GM18519 (cell line): ENCODE measurements around the gene OTUD5.
"Not testable (repeated sequence)": the region's sequence is repeated elsewhere in the genome, so short reads cannot be mapped to it uniquely, and the experiment has no call there.

Source experiments
- ATAC-seq: cut with Tn5 transposase; IDR thresholded peaks from one replicate; pipeline ENCODE4 v1.9.1; 2021; ENCODE audit warnings: mild to moderate bottlenecking, moderate library complexity; ENCODE audit not compliant: unreplicated experiment, low FRiP score

OTUD5 gene

DNA sequence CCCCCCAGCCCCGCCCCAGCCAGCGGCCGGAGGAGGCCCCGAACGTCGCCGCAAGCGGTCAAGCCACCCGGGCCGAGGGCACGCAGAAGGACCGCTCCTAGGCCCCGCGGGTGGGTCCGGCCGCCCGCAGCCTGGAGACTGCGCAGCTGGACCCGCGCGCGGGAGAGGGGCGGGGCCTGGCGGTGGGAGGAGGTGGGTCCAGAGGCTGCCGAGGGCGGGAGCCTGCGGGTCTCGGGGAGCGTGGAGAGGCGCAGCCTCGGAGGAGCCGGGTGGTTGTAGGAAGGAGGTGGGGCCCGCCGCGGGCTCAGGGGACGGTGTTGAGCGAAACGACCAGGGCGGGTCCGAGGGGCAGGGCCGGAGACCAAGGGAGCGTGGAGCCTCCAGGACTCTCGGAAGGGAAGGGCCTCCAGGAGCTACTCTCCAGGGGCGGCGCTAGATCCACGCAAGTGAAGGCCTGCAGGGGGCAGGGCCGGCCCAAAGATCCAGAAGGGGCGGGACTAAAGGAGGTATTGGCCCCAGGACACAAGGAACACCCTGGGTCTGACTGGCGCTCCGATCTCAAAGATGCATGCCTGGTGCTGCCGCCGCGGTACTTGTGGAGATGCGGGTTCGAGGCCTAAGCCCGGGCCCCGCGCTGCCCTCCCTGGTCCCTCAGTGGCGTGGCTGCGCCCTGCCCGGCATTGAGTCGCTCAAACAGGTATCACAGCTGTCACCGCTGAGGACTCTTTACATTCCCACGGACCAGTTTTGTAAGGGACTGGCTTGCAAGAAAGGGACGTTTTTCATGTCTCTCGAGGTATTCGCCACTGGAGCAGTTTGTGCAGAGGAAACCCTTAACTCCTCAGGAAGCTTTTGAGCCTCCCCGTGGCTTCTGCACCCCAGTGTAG, 65.8 kb downstream of the OTUD5 start:
- peak; percentile 56 for ATAC-seq

DNA sequence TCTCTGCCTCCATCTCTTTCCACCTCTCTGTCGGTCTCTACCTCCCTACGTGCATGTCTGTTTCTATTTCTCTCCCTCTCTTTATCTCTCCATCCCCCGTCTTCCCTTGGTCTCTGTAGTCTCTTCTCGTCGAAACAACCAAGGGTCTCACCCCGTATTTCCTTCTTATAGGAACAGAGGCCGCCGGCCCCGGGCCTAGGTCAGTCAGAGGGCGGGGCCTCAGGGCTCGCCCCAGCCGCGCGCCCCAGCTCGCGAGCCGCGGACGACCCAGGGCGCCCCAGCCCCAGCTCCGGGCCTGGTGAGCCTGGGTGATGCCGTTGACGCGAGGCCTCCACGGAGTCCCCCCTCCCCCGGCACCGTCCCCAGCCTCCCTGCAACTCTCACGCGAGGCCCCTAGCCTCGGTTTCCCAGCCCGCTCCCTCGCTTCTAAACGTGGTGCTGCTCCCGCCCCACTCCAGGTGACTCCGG, 66.4 kb downstream of the OTUD5 start:
- peak; percentile 23 for ATAC-seq

DNA sequence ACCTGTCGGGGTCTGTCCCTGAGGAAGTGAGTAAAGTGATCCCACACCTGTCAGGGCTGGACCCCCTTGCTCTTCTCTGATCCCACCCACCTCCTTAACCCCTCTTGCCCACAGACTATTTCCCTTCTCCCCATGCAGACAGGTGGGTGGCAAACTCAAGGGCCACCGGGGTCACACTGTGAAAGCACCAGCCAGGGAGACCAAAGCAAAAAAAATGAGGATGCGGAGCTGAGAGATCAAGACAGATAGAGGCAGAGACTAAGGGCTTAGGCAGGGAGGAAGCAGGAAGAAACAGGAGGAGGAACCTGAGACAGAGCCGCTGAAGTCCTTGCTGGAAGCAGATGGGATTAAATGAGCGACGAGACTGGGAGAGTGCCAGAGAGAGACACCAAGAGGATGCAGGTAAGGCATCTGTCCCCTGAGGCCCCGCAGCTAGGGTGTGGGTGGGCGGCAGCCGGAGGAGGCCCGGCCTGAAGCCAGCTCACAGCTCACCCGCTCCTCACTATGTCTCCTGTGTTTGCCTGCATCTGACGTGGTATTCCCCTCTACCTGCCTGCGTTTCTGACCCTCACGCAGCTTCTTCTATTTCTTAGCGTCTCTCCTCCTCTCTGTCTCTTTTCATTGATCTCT, 67.0 kb downstream of the OTUD5 start:
- ATAC-seq = no peak

DNA sequence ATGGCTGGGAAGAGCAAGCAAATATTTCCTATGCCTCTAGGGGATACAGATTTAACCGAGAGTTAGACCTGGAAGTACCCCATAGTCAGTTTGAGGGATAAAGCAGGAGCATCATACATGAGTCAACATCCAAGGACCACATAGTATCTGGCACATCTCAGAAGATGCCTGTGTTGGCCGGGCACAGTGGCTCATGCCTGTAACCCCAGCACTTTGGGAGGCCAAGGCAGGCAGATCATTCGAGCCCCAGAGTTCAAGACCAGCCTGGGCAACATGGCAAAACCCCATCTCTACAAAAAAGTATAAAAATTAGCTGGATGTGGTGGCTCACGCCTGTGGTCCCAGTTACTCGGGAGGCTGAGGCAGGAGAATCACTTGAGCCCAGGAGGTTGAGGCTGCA, 70.8 kb downstream of the OTUD5 start:
- not testable (repeated sequence) for ATAC-seq

DNA sequence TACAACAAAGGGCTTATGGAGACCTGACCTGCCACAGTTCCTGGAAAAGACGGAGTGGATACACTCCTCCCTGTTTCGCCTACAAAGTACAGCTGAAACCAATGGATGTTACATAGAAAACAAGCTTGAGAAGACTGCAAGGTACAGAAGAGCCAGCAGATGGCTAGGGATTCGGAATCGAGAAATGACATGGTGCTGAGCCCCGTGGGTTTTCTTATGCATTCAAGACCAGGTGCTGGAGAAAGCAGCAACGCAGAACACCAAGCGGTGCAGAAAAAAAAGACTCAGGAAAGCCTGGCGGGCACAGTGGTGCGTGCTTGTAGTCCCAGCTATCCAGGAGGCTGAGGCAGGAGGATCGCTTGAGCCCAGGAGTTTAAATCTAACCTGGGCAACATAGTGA, 73.7 kb downstream of the OTUD5 start:
- no peak for ATAC-seq

DNA sequence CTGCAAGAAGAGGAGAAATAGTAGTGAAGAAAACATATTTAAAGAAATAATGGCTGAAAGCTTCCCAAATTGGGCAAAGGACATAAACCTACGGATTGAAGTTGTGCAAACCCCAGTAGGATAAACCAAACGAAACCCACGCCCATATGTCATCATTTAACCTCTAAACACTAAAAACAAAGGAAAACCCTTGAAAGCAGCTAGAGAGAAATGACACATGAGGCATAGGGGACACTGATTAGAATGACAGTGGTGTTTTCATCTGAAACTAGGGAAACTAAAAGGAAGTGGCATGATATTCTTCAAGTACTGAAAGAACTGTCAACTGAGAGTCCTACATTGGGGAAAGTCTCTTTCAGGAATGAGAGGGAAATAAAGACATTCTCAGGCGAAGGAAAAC, 80.5 kb downstream of the OTUD5 start:
- not testable (repeated sequence) for ATAC-seq
